Endothelial cell of umbilical vein (primary cell): ENCODE results near the gene BCAS3.

Experiments used
- CTCF ChIP-seq, 2 donors: IDR thresholded peaks; 1 replicate in 1 of 2; 2 replicates in 1 of 2; pipeline ENCODE4 v1.5.1; 2011; ENCODE audit warnings: low read length in 2 of 2, mild to moderate bottlenecking in 2 of 2, moderate library complexity in 2 of 2, control low read depth in 1 of 2, inconsistent platforms in 1 of 2, low read depth in 1 of 2; ENCODE audit not compliant: insufficient read depth in 1 of 2; ENCODE audit errors: extremely low read depth in 1 of 2
- EZH2 ChIP-seq: IDR thresholded peaks from 2 replicates; pipeline ENCODE4 v1.6.1; 2012; ENCODE audit warnings: borderline replicate concordance, low read depth, mild to moderate bottlenecking, moderate library complexity, low read length, inconsistent platforms; ENCODE audit not compliant: severe bottlenecking
- GATA2 ChIP-seq: IDR thresholded peaks from 2 replicates; pipeline ENCODE4 v1.7.0; 2011; ENCODE audit warnings: low read depth, mild to moderate bottlenecking, moderate library complexity, mixed read lengths, low read length; ENCODE audit not compliant: insufficient read length, insufficient read depth
- JUN ChIP-seq: IDR thresholded peaks from 2 replicates; pipeline ENCODE4 v1.6.1; 2011; ENCODE audit warnings: borderline replicate concordance, low read depth; ENCODE audit not compliant: insufficient read length, insufficient read depth
- MAX ChIP-seq: IDR thresholded peaks from 2 replicates; pipeline ENCODE4 v1.6.1; 2011; ENCODE audit not compliant: insufficient read depth, insufficient read length
- MYC ChIP-seq: IDR thresholded peaks from one replicate; pipeline ENCODE4 v1.6.1; 2011; ENCODE audit warnings: mild to moderate bottlenecking, low read depth, low read length
- POLR2A ChIP-seq: IDR thresholded peaks from 2 replicates; pipeline ENCODE4 v1.6.1; 2012; ENCODE audit warnings: low read depth, mild to moderate bottlenecking, control low read depth, low read length
- POLR2AphosphoS5 ChIP-seq: IDR thresholded peaks from 2 replicates; pipeline ENCODE4 v1.6.1; 2012; ENCODE audit warnings: low read depth, mild to moderate bottlenecking, control low read depth, low read length, moderate library complexity; ENCODE audit not compliant: insufficient read depth

GRCh38 chr17:61128661-61129115, 451.0 kb downstream of the BCAS3 start:
- TF ChIP-seq CTCF (IDR thresholded peaks at IDR 0.05; ENCODE audit: extremely low read depth in 1 of 2, insufficient read depth in 1 of 2, low read depth in 1 of 2, low read length in 2 of 2) (no peak), MAX (no peak), EZH2 (no peak), POLR2A (no peak), POLR2AphosphoS5 (no peak), MYC (no peak), GATA2 (no peak), JUN (no peak)
